SH-SY5Y (cell line): ENCODE data around the gene TGFBR3.

Experiments used
- GATA2 ChIP-seq: IDR thresholded peaks from 2 replicates; pipeline ENCODE4 v1.6.1; 2011; ENCODE audit warnings: mild to moderate bottlenecking, low read depth, low read length
- GATA3 ChIP-seq: IDR thresholded peaks from 2 replicates; pipeline ENCODE4 v1.6.1; 2011; ENCODE audit warnings: low read depth, mild to moderate bottlenecking, low read length, moderate library complexity

- no peak for TF ChIP-seq GATA3
- no peak for TF ChIP-seq GATA2
These were observed 185.0 kb downstream of the TGFBR3 start for GRCh38 chr1:91700771-91701471.
